Panc1 (cell line): Measurements from ENCODE around the gene DCTN5. TPM values are rescaled to one million over a fixed set of nuclear protein-coding genes. Genes with fewer than 3 reads are reported as not detected.
A peak's percentile ranks its signal among the peaks of the same experiment; 100 is the strongest.

Source experiments
- ATAC-seq: fragments of 200-7000 bp; cut with Tn5 transposase; 2 replicates; pipeline ENCODE4 v1.9.1; 2020; ENCODE audit warnings: mild to moderate bottlenecking, moderate library complexity
- BruUV-seq: library from RNA; stranded (reverse); fragments of 400-500 nt; replicated peaks from 2 replicates; lab custom pipeline; 2021; lab: Mats Ljungman, UMichigan
- CTCF ChIA-PET: fragments of 300-600 bp; sonication (Branson Sonifier 250); formaldehyde crosslinking; loops from one replicate; lab custom pipeline; 2022; ENCODE audit warnings: antibody characterized with exemption; lab: Charles Lee
- POLR2A ChIA-PET: fragments of 300-600 bp; sonication (Branson Sonifier 250); formaldehyde crosslinking; loops from one replicate; lab custom pipeline; 2022; ENCODE audit warnings: antibody characterized with exemption; lab: Charles Lee
- DNase-seq: peaks from one replicate; pipeline ENCODE4 v3.0.0-alpha.2; 2010; ENCODE audit warnings: low read depth, low spot score
- H3K27ac ChIP-seq: 2 replicates; pipeline ENCODE4 v1.5.1; 2011; ENCODE audit warnings: mild to moderate bottlenecking, low read length, inconsistent platforms
- H3K27me3 ChIP-seq: fragments of 200-500 bp; sonication (Bioruptor generic); 2 replicates; pipeline ENCODE4 v1.6.0; 2014; ENCODE audit warnings: low read length, inconsistent platforms; ENCODE audit not compliant: control insufficient read depth, insufficient read depth
- H3K36me3 ChIP-seq: fragments of 200-500 bp; sonication (Bioruptor generic); 2 replicates; pipeline ENCODE4 v1.5.1; 2014; ENCODE audit warnings: inconsistent platforms, mild to moderate bottlenecking, low read length, moderate library complexity; ENCODE audit not compliant: control insufficient read depth, insufficient read depth
- H3K4me1 ChIP-seq: 2 replicates; pipeline ENCODE4 v1.5.1; 2011; ENCODE audit warnings: inconsistent platforms, mild to moderate bottlenecking, low read length, moderate library complexity; ENCODE audit not compliant: control insufficient read depth, insufficient read depth
- H3K4me3 ChIP-seq, 2 experiments: 2 replicates each; pipeline ENCODE4 v1.5.1; 2011 to 2012; ENCODE audit warnings: low read depth in 2 of 2, low read length in 2 of 2, mild to moderate bottlenecking in 2 of 2, inconsistent platforms in 1 of 2, moderate library complexity in 1 of 2
- H3K9me3 ChIP-seq: fragments of 200-500 bp; sonication (Bioruptor generic); 2 replicates; pipeline ENCODE4 v1.5.1; 2014; ENCODE audit warnings: low read depth, mild to moderate bottlenecking, inconsistent platforms, low read length, moderate library complexity; ENCODE audit not compliant: control insufficient read depth, insufficient read depth
- CTCF ChIP-seq: fragments of 450-650 bp; IDR thresholded peaks from 2 replicates; pipeline ENCODE4 v1.5.1; 2017; ENCODE audit warnings: mild to moderate bottlenecking
- POLR2AphosphoS5 ChIP-seq: IDR thresholded peaks from 2 replicates; pipeline ENCODE4 v1.6.1; 2012; ENCODE audit warnings: mild to moderate bottlenecking, low read depth, low read length, moderate library complexity
- REST ChIP-seq, 2 experiments: IDR thresholded peaks; 2 replicates each; pipeline ENCODE4 v1.6.1; 2011 to 2012; ENCODE audit warnings: low read depth in 2 of 2, control low read depth in 1 of 2, low read length in 1 of 2, mild to moderate bottlenecking in 1 of 2, moderate library complexity in 1 of 2; ENCODE audit not compliant: insufficient read depth in 1 of 2
- SIN3A ChIP-seq: IDR thresholded peaks from 2 replicates; pipeline ENCODE4 v1.6.1; 2012; ENCODE audit warnings: low read depth, mild to moderate bottlenecking, low read length, moderate library complexity, borderline replicate concordance; ENCODE audit not compliant: insufficient read depth
- TCF7L2 ChIP-seq: IDR thresholded peaks from 2 replicates; pipeline ENCODE4 v1.6.1; 2011; ENCODE audit warnings: mild to moderate bottlenecking, low read depth, low read length, inconsistent platforms
- in situ Hi-C: cut with HindIII; loops from 2 replicates; pipeline ENCODE4 v1.10.0; 2016; ENCODE audit warnings: low sequenced_read_pairs, low pct_unique_long_range_greater_than_20kb
- intact Hi-C: fragments of 100-400 bp; cut with micrococcal nuclease; formaldehyde crosslinking; loops from one replicate; pipeline ENCODE4 v1.10.0; 2022; ENCODE audit not compliant: unreplicated experiment
- total RNA-seq: library from RNA; stranded (reverse); gene quantifications from one replicate; pipeline ENCODE4 v1.2.1, GENCODE V29; 2021; ENCODE audit not compliant: unreplicated experiment

DCTN5 gene
- total RNA-seq, 1 experiment from 2014 or later: 72.9 TPM

GRCh38 chr16:23594186-23594585 is 47.1 kb upstream of the DCTN5 start:
- CTCF ChIA-PET: no interaction called here
- TF ChIP-seq CTCF: no peak
- TF ChIP-seq POLR2AphosphoS5: no peak
- TF ChIP-seq SIN3A: no peak
- no peak for TF ChIP-seq TCF7L2
- no peak for TF ChIP-seq REST (IDR thresholded peaks at IDR 0.05; ENCODE audit: insufficient read depth in 1 of 2, low read depth in 2 of 2, low read length in 1 of 2)

GRCh38 chr16:23595246-23595950 is 45.9 kb upstream of the DCTN5 start:
- CTCF ChIA-PET: no interaction called here
- H3K4me3 ChIP-seq: peak overlapping the region; percentile 92 to 94
- TF ChIP-seq POLR2AphosphoS5 (no peak), REST (IDR thresholded peaks at IDR 0.05; ENCODE audit: insufficient read depth in 1 of 2, low read depth in 2 of 2, low read length in 1 of 2) (no peak), TCF7L2 (no peak), CTCF (no peak), SIN3A (no peak)
- peak overlapping the region; percentile 87 for H3K27ac ChIP-seq
- BruUV-seq: TSS peak; percentile 75
- intact Hi-C loops: no loop called here
- H3K27me3 ChIP-seq: no peaks in the 10 kb centered on the region
- ATAC-seq: peak; percentile 34
- in situ Hi-C loops: no loop called here
- no peaks in the 10 kb centered on the region for H3K9me3 ChIP-seq
- POLR2A ChIA-PET: no interaction called here
- peaks cover 7% of the 10 kb centered on the region for H3K36me3 ChIP-seq
- H3K4me1 ChIP-seq: 0 out of 2 replicates have a peak, but pooled peaks cover 3% of the 10 kb centered on the region
- no peak for DNase-seq

More at GRCh38 chr16:23594186-23594585, 47.1 kb upstream of the DCTN5 start:
- Histone ChIP-seq H3K4me1 (0 out of 2 replicates have a peak, but pooled peaks cover 3% of the 10 kb centered on the region), H3K9me3 (no peaks in the 10 kb centered on the region), H3K36me3 (peaks cover 10% of the 10 kb centered on the region), H3K27me3 (no peaks in the 10 kb centered on the region), H3K27ac (no peak overlapping the region), H3K4me3 (no peak overlapping the region; a peak in 1 of 4 replicates)
- ATAC-seq (no peak), DNase-seq (no peak)
- POLR2A ChIA-PET: no interaction called here
- in situ Hi-C loops (no loop called here), intact Hi-C loops (no loop called here)
- no TSS peak for BruUV-seq
